Measurements from ENCODE around the gene NT5DC1.

NT5DC1 gene

DNA sequence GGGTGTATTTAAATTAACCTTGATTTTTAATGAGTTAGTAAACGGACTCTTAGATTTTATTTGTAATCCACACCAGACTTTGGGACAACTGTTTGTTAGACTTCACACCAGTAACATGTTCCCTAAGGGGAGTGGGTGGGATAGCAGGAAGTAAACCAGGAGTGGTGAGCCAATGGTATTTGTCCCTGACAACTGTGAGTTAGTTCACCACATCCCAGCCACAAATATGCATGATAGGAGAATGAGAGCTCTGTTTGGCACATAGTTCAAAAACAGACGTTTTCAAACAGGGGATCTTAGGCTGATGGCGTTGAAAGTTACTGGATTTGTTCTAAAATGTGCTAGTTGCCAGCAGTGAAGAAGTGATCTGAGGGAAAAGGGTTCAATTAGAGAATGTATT lies 44.0 kb downstream of the NT5DC1 start:
- Histone ChIP-seq H3K9me3 (ENCODE audit: control insufficient read depth, insufficient read depth, low read depth, low read length) (no peaks in the 10 kb centered on the region), H3K36me3 (ENCODE audit: control insufficient read depth in 2 of 2, insufficient read depth in 1 of 2, low read length in 2 of 2) (no peaks in the 10 kb centered on the region), H3K4me1 (ENCODE audit: control insufficient read depth, insufficient read depth, low read length) (0 out of 2 replicates have a peak, but pooled peaks cover 2% of the 10 kb centered on the region), H3K27ac (ENCODE audit: extremely low read depth, low read depth, low read length) (no peak overlapping the region), H3K4me3 (ENCODE audit: low read depth, low read length) (no peak overlapping the region)
- TF ChIP-seq SP2 (tag by site-specific recombination; IDR thresholded peaks at IDR 0.05) (no peak), ZNF121 (tag by site-specific recombination; IDR thresholded peaks at IDR 0.05) (no peak), HOXC10 (CRISPR knock-in tag; IDR thresholded peaks at IDR 0.05) (no peak), MYNN (tag by site-specific recombination; IDR thresholded peaks at IDR 0.05; ENCODE audit: borderline replicate concordance) (no peak), ZNF623 (tag by site-specific recombination; IDR thresholded peaks at IDR 0.05) (no peak), ZNF585B (tag by site-specific recombination; IDR thresholded peaks at IDR 0.05) (no peak), ZNF335 (tag by site-specific recombination; conservative IDR thresholded peaks at IDR 0.05) (no peak), ZNF211 (tag by site-specific recombination; IDR thresholded peaks at IDR 0.05; ENCODE audit: low read depth) (no peak), ZNF548 (tag by site-specific recombination; IDR thresholded peaks at IDR 0.05) (no peak), ZNF350 (tag by site-specific recombination; IDR thresholded peaks at IDR 0.05) (no peak), ZNF837 (tag by site-specific recombination; IDR thresholded peaks at IDR 0.05) (no peak)
- TF ChIP-seq, protein P1, sequence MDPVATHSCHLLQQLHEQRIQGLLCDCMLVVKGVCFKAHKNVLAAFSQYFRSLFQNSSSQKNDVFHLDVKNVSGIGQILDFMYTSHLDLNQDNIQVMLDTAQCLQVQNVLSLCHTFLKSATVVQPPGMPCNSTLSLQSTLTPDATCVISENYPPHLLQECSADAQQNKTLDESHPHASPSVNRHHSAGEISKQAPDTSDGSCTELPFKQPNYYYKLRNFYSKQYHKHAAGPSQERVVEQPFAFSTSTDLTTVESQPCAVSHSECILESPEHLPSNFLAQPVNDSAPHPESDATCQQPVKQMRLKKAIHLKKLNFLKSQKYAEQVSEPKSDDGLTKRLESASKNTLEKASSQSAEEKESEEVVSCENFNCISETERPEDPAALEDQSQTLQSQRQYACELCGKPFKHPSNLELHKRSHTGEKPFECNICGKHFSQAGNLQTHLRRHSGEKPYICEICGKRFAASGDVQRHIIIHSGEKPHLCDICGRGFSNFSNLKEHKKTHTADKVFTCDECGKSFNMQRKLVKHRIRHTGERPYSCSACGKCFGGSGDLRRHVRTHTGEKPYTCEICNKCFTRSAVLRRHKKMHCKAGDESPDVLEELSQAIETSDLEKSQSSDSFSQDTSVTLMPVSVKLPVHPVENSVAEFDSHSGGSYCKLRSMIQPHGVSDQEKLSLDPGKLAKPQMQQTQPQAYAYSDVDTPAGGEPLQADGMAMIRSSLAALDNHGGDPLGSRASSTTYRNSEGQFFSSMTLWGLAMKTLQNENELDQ (tag by site-specific recombination; IDR thresholded peaks at IDR 0.05; ENCODE audit: low read depth) = no peak
- TF ChIP-seq, protein P2, sequence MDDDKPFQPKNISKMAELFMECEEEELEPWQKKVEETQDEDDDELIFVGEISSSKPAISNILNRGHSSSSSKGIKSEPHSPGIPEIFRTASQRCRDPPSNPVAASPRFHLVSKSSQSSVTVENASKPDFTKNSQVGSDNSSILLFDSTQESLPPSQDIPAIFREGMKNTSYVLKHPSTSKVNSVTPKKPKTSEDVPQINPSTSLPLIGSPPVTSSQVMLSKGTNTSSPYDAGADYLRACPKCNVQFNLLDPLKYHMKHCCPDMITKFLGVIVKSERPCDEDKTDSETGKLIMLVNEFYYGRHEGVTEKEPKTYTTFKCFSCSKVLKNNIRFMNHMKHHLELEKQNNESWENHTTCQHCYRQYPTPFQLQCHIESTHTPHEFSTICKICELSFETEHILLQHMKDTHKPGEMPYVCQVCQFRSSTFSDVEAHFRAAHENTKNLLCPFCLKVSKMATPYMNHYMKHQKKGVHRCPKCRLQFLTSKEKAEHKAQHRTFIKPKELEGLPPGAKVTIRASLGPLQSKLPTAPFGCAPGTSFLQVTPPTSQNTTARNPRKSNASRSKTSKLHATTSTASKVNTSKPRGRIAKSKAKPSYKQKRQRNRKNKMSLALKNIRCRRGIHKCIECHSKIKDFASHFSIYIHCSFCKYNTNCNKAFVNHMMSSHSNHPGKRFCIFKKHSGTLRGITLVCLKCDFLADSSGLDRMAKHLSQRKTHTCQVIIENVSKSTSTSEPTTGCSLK (tag by site-specific recombination; IDR thresholded peaks at IDR 0.05) = no peak
- TF ChIP-seq, protein P3, sequence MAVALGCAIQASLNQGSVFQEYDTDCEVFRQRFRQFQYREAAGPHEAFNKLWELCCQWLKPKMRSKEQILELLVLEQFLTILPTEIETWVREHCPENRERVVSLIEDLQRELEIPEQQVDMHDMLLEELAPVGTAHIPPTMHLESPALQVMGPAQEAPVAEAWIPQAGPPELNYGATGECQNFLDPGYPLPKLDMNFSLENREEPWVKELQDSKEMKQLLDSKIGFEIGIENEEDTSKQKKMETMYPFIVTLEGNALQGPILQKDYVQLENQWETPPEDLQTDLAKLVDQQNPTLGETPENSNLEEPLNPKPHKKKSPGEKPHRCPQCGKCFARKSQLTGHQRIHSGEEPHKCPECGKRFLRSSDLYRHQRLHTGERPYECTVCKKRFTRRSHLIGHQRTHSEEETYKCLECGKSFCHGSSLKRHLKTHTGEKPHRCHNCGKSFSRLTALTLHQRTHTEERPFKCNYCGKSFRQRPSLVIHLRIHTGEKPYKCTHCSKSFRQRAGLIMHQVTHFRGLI (tag by site-specific recombination; IDR thresholded peaks at IDR 0.05) = no peak
- TF ChIP-seq, protein P4, sequence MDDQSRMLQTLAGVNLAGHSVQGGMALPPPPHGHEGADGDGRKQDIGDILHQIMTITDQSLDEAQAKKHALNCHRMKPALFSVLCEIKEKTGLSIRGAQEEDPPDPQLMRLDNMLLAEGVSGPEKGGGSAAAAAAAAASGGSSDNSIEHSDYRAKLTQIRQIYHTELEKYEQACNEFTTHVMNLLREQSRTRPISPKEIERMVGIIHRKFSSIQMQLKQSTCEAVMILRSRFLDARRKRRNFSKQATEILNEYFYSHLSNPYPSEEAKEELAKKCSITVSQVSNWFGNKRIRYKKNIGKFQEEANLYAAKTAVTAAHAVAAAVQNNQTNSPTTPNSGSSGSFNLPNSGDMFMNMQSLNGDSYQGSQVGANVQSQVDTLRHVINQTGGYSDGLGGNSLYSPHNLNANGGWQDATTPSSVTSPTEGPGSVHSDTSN (CRISPR knock-in tag; IDR thresholded peaks at IDR 0.05) = no peak
- ChIA-PET CTCF (interaction anchor here (1.0 kb wide), 1 partner anchor 73 kb away, joined by 3 read pairs; no protein-coding TSS in a partner anchor), POLR2A (no interaction called here)

DNA sequence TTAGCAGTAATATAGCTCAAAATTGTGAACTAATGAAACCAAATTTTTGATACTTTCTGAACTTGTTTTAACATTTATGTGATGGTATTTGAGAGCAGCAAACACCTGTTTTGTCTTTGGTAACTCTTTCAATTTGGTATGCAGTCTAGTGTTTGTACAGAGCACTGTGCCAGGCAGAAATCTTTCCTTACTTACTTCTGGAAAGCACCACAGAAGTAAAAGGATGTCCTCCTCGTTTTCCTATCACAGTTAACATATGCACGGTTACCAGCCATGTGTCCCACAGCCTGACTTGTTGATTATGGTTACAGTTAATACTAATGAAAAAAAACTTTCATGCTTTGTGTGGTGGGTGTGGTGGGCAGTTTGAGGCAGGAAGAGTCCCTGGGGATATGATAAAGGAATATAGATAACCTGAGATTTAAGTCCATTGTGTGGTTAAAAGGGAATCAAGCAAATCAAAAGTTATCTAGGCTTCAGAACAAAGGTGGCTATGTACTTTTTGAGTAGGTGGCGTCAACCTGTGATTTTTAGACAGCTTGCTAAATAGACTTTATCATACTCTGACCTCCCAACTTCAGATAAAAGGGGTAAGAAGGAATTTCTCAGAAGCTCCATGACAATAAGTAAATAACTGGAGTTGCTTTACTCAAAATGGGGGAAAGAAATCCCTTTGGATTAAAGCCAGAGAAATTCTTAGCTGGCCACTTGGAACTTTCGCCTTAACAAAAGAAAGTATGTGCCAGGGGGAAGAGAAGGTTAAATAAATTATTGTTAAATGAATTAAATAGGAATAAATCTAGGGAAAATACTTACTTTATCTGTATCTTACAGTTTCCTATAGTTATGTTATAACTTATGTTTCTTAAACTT lies 45.4 kb downstream of the NT5DC1 start:
- Histone ChIP-seq H3K4me1 (ENCODE audit: control insufficient read depth, insufficient read depth, low read length) (0 out of 2 replicates have a peak, but pooled peaks cover 2% of the 10 kb centered on the region), H3K36me3 (ENCODE audit: control insufficient read depth in 2 of 2, insufficient read depth in 1 of 2, low read length in 2 of 2) (no peaks in the 10 kb centered on the region), H3K27ac (ENCODE audit: extremely low read depth, low read depth, low read length) (no peak overlapping the region), H3K9me3 (ENCODE audit: control insufficient read depth, insufficient read depth, low read depth, low read length) (no peaks in the 10 kb centered on the region), H3K4me3 (ENCODE audit: low read depth, low read length) (no peak overlapping the region)
- CTCF ChIA-PET = interaction anchor here (0.8 kb wide), 1 partner anchor 23 kb away, joined by 3 read pairs; no protein-coding TSS in a partner anchor
- POLR2A ChIA-PET = no interaction called here
- TF ChIP-seq ZNF24 (tag by site-specific recombination; IDR thresholded peaks at IDR 0.05) (no peak), MEIS1 (CRISPR knock-in tag; IDR thresholded peaks at IDR 0.05; ENCODE audit: borderline replicate concordance) (no peak), ZNF837 (tag by site-specific recombination; IDR thresholded peaks at IDR 0.05) (no peak), ZNF335 (tag by site-specific recombination; conservative IDR thresholded peaks at IDR 0.05) (no peak), ZNF776 (tag by site-specific recombination; IDR thresholded peaks at IDR 0.05; ENCODE audit: borderline replicate concordance) (no peak), ZNF394 (tag by site-specific recombination; IDR thresholded peaks at IDR 0.05; ENCODE audit: borderline replicate concordance) (no peak), ZNF514 (tag by site-specific recombination; IDR thresholded peaks at IDR 0.05) (no peak), ZBTB48 (tag by site-specific recombination; IDR thresholded peaks at IDR 0.05) (no peak), ZNF473 (tag by site-specific recombination; IDR thresholded peaks at IDR 0.05) (no peak), SCRT1 (tag by site-specific recombination; IDR thresholded peaks at IDR 0.05; ENCODE audit: borderline replicate concordance) (no peak), ZFHX2 (tag by site-specific recombination; conservative IDR thresholded peaks at IDR 0.05) (no peak)
- TF ChIP-seq, protein P5, sequence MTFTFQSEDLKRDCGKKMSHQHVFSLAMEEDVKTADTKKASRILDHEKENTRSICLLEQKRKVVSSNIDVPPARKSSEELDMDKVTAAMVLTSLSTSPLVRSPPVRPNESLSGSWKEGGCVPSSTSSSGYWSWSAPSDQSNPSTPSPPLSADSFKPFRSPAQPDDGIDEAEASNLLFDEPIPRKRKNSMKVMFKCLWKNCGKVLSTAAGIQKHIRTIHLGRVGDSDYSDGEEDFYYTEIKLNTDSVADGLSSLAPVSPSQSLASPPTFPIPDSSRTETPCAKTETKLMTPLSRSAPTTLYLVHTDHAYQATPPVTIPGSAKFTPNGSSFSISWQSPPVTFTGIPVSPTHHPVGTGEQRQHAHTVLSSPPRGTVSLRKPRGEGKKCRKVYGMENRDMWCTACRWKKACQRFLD (tag by site-specific recombination; IDR thresholded peaks at IDR 0.05) = no peak
